ENCODE measurements around the gene PCDHB4.
"Not testable (repeated sequence)": the region's sequence is repeated elsewhere in the genome, so short reads cannot be mapped to it uniquely, and the experiment has no call there.

The PCDHB4 gene

DNA sequence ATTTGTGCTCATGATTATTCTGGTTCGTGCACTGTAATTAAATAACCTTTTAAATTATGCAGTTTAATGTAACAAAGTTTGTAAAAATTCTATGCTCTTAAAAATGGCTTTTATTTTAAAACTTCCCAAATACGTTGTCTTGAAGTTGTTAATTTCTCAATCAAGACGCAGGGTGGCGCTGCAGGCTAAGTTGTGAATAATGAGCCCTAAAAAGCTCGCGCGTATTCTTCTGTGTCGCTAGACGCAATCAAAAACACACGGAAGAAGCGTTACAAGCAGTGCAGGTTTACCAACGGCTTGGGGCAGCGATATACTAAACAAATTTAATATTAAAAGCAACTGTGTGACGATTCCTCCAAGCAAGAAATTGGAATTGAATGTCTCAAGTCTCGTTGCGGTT is at the start of gene PCDHB4:
Gene PCDHB4, plus strand, starts transcription at position 256 of the 400 bp plus-strand sequence. CDS start 181 bp downstream, outside the sequence.
- no peak for DNase-seq (ENCODE audit: low read depth, low spot score)

DNA sequence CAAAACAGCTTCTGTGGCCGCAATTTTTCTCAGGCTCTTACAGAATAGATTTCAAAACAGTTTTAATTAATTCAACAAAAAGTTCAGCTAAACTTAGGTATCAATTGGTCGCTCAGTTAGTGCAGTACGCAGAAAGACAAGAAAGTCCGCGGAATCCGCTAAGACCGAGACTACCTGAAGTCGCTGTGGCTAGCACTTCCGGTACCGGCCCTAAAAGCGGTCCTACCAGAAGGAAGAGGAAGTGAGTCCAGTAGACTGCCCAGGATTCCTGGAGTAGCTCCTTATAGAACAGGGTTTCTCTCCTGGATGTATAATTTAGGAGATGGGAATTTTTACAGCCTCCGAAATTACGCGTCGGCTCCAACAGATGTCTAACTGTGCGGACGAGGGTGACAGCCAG is 43.8 kb upstream of the PCDHB4 start:
- no peak for DNase-seq (ENCODE audit: low read depth, low spot score)

- no peak for DNase-seq (ENCODE audit: low read depth, low spot score)
Measured at GRCh38 chr5:141082228-141082627, 39.4 kb upstream of the PCDHB4 start.

GRCh38 chr5:141084487-141084989 is 37.1 kb upstream of the PCDHB4 start:
- DNase-seq (ENCODE audit: low read depth, low spot score): peak; percentile 47

DNA sequence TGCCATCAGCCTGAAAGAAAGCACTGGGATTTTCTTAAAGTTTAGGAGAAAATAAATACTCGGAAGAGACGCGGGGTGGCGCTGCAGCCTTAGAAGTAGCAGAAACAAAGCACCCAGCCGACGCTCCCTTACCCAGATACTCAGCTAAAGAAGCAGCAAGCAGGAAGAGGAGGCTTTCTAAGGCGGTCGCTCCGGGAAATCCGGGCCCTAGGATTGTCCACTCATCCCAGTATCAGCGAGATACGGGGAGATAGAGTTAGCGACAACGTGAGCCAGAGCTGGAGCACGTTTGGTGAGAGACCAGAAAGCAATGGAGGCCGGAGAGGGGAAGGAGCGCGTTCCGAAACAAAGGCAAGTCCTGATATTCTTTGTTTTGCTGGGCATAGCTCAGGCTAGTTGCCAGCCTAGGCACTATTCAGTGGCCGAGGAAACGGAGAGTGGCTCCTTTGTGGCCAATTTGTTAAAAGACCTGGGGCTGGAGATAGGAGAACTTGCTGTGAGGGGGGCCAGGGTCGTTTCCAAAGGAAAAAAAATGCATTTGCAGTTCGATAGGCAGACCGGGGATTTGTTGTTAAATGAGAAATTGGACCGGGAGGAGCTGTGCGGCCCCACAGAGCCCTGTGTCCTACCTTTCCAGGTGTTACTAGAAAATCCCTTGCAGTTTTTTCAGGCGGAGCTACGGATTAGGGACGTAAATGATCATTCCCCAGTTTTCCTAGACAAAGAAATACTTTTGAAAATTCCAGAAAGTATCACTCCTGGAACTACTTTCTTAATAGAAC is 26.9 kb upstream of the PCDHB4 start, which contains the start of gene PCDHB2:
Gene PCDHB2, plus strand, starts transcription at position 135 of the 782 bp plus-strand sequence. Its CDS starts 176 bp downstream, at position 311.
- peak; percentile 82 for DNase-seq (ENCODE audit: low read depth, low spot score)

GRCh38 chr5:141095263-141095641 is 26.4 kb upstream of the PCDHB4 start:
- DNase-seq (ENCODE audit: low read depth, low spot score): no peak

DNA sequence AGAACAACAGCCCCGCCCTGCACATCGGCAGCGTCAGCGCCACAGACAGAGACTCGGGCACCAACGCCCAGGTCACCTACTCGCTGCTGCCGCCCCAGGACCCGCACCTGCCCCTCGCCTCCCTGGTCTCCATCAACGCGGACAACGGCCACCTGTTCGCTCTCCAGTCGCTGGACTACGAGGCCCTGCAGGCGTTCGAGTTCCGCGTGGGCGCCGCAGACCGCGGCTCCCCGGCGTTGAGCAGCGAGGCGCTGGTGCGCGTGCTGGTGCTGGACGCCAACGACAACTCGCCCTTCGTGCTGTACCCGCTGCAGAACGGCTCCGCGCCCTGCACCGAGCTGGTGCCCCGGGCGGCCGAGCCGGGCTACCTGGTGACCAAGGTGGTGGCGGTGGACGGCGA is 25.4 kb upstream of the PCDHB4 start:
- not testable (repeated sequence) for DNase-seq (ENCODE audit: low read depth, low spot score)

DNA sequence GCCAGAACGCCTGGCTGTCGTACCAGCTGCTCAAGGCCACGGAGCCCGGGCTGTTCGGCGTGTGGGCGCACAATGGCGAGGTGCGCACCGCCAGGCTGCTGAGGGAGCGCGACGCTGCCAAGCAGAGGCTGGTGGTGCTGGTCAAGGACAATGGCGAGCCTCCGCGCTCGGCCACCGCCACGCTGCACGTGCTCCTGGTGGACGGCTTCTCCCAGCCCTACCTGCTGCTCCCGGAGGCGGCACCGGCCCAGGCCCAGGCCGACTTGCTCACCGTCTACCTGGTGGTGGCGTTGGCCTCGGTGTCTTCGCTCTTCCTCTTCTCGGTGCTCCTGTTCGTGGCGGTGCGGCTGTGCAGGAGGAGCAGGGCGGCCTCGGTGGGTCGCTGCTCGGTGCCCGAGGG is 25.0 kb upstream of the PCDHB4 start:
- DNase-seq (ENCODE audit: low read depth, low spot score): not testable (repeated sequence)

DNA sequence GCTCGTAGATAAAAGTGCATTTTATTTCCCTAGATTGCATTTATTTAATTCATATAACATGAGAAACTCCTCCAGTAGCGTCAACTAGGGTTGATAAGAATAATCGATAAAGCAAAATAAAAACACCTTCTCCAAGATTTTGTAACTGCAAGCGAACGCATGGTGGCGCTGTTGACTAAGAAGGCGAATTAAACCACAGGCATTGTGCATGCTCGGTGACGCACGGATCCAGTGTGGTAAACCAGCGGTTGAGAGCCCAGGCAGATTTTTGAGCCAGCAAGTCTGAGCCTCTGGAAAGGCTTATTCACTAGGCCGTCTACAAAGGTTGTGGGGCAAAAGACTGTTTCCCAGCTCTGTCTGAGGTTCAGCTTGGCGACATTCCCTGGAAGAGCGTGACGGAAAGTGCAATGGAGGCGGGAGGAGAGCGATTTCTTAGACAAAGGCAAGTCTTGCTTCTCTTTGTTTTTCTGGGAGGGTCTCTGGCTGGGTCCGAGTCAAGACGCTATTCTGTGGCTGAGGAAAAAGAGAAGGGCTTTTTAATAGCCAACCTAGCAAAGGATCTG is 21.3 kb upstream of the PCDHB4 start, which contains the start of gene PCDHB3:
Gene PCDHB3, plus strand, starts transcription at position 231 of the 563 bp plus-strand sequence. Its CDS starts 177 bp downstream, at position 408.
- DNase-seq (ENCODE audit: low read depth, low spot score): peak; percentile 42

DNA sequence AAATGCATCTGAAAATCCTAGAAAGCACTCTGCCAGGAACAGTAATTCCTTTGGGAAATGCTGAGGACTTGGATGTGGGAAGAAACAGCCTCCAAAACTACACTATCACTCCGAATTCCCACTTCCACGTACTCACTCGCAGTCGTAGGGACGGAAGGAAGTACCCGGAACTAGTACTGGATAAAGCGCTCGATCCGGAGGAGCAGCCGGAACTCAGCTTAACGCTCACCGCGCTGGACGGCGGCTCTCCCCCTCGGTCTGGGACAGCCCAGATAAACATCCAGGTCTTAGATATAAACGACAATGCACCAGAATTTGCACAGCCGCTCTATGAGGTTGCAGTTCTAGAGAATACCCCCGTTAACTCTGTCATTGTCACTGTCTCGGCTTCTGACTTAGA is 20.6 kb upstream of the PCDHB4 start:
- DNase-seq (ENCODE audit: low read depth, low spot score): no peak

- DNase-seq (ENCODE audit: low read depth, low spot score): not testable (repeated sequence)
Measured at GRCh38 chr5:141102070-141102469, 19.5 kb upstream of the PCDHB4 start.

GRCh38 chr5:141102471-141102870 is 19.1 kb upstream of the PCDHB4 start:
- DNase-seq (ENCODE audit: low read depth, low spot score): not testable (repeated sequence)

DNA sequence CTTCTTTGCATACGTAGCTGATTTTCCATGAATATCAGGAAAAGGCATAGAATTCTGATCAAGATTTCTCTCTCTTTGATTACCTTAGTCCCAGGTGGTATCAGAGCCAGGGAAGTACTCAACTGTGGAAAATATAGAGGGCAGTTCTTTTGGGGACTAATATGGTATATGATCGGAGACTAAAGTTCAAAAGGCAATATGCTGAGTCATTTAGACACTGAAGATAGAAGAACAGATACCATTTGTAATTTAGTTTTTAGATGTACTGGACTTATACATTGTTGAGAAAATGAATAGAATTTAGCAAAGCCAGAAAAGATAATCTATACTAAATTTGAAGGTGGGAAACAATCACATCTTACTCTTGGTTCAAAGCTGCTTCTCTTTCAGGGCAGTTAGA is 16.3 kb upstream of the PCDHB4 start:
- DNase-seq (ENCODE audit: low read depth, low spot score): no peak

- DNase-seq (ENCODE audit: low read depth, low spot score): no peak
Measured at GRCh38 chr5:141119250-141119649, 2.4 kb upstream of the PCDHB4 start.

DNA sequence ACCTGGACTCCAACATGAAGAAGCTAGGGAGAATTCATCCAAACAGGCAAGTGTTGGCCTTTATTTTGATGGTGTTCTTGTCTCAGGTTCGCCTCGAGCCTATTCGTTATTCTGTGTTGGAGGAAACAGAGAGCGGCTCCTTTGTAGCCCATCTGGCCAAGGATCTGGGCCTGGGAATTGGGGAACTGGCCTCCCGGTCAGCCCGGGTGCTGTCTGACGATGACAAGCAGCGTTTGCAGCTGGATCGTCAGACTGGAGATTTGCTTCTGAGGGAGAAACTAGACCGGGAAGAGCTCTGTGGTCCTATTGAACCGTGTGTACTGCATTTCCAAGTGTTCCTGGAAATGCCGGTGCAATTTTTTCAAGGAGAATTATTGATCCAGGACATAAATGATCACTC is 367 bp downstream of the PCDHB4 start:
- no peak for DNase-seq (ENCODE audit: low read depth, low spot score)

DNA sequence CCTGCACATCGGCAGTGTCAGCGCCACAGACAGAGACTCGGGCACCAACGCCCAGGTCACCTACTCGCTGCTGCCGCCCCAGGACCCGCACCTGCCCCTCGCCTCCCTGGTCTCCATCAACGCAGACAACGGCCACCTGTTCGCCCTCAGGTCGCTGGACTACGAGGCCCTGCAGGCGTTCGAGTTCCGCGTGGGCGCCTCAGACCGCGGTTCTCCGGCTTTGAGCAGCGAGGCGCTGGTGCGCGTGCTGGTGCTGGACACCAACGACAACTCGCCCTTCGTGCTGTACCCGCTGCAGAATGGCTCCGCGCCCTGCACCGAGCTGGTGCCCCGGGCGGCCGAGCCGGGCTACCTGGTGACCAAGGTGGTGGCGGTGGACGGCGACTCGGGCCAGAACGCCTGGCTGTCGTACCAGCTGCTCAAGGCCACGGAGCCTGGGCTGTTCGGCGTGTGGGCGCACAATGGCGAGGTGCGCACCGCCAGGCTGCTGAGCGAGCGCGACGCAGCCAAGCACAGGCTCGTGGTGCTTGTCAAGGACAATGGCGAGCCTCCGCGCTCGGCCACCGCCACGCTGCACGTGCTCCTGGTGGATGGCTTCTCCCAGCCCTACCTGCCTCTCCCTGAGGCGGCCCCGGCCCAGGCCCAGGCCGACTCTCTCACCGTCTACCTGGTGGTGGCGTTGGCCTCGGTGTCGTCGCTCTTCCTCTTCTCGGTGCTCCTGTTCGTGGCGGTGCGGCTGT is 1.9 kb downstream of the PCDHB4 start:
- DNase-seq (ENCODE audit: low read depth, low spot score): not testable (repeated sequence)

DNA sequence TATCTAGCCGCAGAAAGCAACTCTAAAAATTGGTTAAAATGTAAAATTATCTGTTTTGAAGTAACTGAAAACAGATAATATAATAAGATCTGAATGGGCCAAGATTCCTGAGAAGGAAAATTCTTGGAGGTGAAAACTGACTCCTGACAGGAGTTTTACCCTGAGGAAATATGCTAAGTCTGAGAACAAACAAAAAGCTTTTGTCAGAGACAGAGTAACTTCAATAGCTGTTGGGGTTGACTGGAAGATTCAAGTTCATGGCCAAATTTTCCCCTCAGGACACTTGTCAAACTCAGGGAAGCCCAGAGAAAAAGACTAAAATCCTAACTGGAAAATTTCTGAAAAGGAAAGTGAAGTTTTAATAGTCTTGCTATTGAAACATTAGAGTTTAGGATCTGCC is 5.7 kb downstream of the PCDHB4 start:
- DNase-seq (ENCODE audit: low read depth, low spot score): no peak

DNA sequence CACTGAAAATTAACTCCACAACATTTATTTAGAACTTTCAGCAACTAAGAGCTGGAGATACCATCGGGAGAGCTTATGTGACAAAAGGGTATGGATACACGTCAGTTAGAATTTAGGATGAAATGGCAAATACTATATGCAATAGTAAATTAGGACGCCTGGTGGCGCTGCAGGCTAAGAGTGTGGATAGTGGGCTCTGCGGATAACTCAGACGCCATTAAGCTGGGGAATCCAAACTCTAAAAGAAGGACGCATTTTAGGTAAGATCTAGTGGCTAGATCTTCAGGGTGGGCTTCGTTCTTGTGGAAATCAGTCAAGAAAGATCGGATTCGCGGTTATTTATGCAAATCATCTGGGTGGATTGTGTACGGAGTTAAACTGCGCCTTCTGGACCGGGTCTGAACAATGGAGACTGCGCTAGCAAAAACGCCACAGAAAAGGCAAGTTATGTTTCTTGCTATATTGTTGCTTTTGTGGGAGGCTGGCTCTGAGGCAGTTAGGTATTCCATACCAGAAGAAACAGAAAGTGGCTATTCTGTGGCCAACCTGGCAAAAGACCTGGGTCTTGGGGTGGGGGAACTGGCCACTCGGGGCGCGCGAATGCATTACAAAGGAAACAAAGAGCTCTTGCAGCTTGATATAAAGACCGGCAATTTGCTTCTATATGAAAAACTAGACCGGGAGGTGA is 13.6 kb downstream of the PCDHB4 start, which contains the start of gene PCDHB5:
Gene PCDHB5, plus strand, starts transcription at position 177 of the 688 bp plus-strand sequence. Its CDS starts 229 bp downstream, at position 406.
- DNase-seq (ENCODE audit: low read depth, low spot score): no peak

DNA sequence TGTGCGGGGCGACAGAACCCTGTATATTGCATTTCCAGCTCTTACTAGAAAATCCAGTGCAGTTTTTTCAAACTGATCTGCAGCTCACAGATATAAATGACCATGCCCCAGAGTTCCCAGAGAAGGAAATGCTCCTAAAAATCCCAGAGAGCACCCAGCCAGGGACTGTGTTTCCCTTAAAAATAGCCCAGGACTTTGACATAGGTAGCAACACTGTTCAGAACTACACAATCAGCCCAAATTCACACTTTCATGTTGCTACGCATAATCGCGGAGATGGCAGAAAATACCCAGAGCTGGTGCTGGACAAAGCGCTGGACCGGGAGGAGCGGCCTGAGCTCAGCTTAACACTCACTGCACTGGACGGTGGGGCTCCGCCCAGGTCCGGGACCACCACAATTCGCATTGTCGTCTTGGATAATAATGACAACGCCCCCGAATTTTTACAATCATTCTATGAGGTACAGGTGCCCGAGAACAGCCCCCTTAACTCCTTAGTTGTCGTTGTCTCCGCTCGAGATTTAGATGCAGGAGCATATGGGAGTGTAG is 14.2 kb downstream of the PCDHB4 start:
- DNase-seq (ENCODE audit: low read depth, low spot score): no peak

DNA sequence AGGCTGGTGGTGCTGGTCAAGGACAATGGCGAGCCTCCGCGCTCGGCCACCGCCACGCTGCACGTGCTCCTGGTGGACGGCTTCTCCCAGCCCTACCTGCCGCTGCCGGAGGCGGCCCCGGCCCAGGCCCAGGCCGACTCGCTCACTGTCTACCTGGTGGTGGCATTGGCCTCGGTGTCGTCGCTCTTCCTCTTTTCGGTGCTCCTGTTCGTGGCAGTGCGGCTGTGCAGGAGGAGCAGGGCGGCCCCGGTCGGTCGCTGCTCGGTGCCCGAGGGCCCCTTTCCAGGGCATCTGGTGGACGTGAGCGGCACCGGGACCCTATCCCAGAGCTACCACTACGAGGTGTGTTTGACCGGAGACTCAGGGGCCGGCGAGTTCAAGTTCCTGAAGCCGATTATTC is 15.7 kb downstream of the PCDHB4 start:
- not testable (repeated sequence) for DNase-seq (ENCODE audit: low read depth, low spot score)

- DNase-seq (ENCODE audit: low read depth, low spot score): no peak
Measured at GRCh38 chr5:141149812-141150211, 28.2 kb downstream of the PCDHB4 start, which contains the start of gene PCDHB6. PCDHB6 (plus strand) TSS chr5:141150057; CDS start chr5:141150258, 201 bp downstream.

Data from iPS DF 19.7 (cell line).